H1 (cell line): ENCODE results near the gene CELF4. TPM values are rescaled to one million over a fixed set of nuclear protein-coding genes. Genes with fewer than 3 reads are reported as not detected.
A peak's percentile ranks its signal among the peaks of the same experiment; 100 is the strongest.

Experiments
- BCL11A ChIP-seq, 2 experiments: IDR thresholded peaks; one replicate each; pipeline ENCODE4 v1.6.1; 2011; ENCODE audit warnings: low read depth in 2 of 2, low read length in 2 of 2, mild to moderate bottlenecking in 2 of 2
- GABPA ChIP-seq: IDR thresholded peaks from 2 replicates; pipeline ENCODE4 v1.6.1; 2011; ENCODE audit warnings: mild to moderate bottlenecking, low read length, moderate library complexity, borderline replicate concordance; ENCODE audit not compliant: insufficient read depth
- JUN ChIP-seq: IDR thresholded peaks from 2 replicates; pipeline ENCODE4 v1.6.1; 2011; ENCODE audit warnings: low read depth, mild to moderate bottlenecking, improper control_type of control experiment, low read length
- KDM4A ChIP-seq: IDR thresholded peaks from one replicate; pipeline ENCODE4 v1.7.1; 2012; ENCODE audit warnings: low read depth, mild to moderate bottlenecking, moderate library complexity, low read length, inconsistent platforms; ENCODE audit not compliant: severe bottlenecking
- NRF1 ChIP-seq: IDR thresholded peaks from 2 replicates; pipeline ENCODE4 v1.6.1; 2011; ENCODE audit warnings: mild to moderate bottlenecking, low read depth, low read length, improper control_type of control experiment
- PHF8 ChIP-seq: fragments of 200-600 bp; sonication (generic); conservative IDR thresholded peaks from 2 replicates; pipeline ENCODE4 v1.7.1; 2012; ENCODE audit warnings: low read depth, mild to moderate bottlenecking, inconsistent platforms, low read length, moderate library complexity
- POLR2A ChIP-seq, 2 experiments: IDR thresholded peaks; 1 replicate in 1 of 2; 2 replicates in 1 of 2; pipeline ENCODE4 v1.6.1; 2011; ENCODE audit warnings: low read depth in 2 of 2, low read length in 2 of 2, mild to moderate bottlenecking in 2 of 2; ENCODE audit errors: control extremely low read depth in 1 of 2
- RAD21 ChIP-seq, 2 experiments: IDR thresholded peaks in 1 of 2; conservative IDR thresholded peaks in 1 of 2; 2 replicates each; pipeline ENCODE4 v1.6.1; 2011; ENCODE audit warnings: low read depth in 2 of 2, low read length in 2 of 2, improper control_type of control experiment in 1 of 2, inconsistent platforms in 1 of 2, mild to moderate bottlenecking in 1 of 2, moderate library complexity in 1 of 2
- SIRT6 ChIP-seq: IDR thresholded peaks from one replicate; pipeline ENCODE4 v1.7.1; 2012; ENCODE audit warnings: low read length, inconsistent platforms
- YY1 ChIP-seq: IDR thresholded peaks from 2 replicates; pipeline ENCODE4 v1.6.1; 2011; ENCODE audit warnings: low read depth, mild to moderate bottlenecking, low read length
- polyA plus RNA-seq, 7 experiments: library from polyadenylated mRNA; depleted of rRNA in 3 of 7; stranded (reverse) in 5 of 7; unstranded in 2 of 7; fragments of >200 nt in 5 of 7; fragments of 200-250 nt in 2 of 7; gene quantifications; 1 replicate in 5 of 7; 2 replicates in 1 of 7; 4 replicates in 1 of 7; pipeline versions ENCODE4 v1.2.1 to v1.2.3, GENCODE V29; 2011 to 2013; ENCODE audit warnings: missing spikeins in 2 of 7, mixed read lengths in 2 of 7
- total RNA-seq: library from RNA; stranded (reverse); fragmentation: NEBNext Ultra II Directional; extraction: Animal tissue kit (Norgen Biotek cat#: 25700); gene quantifications from 2 replicates; pipeline ENCODE4 v1.2.1, GENCODE V29; 2021
- TF ChIP-seq, protein P1 (sequence below): IDR thresholded peaks from 2 replicates; pipeline ENCODE4 v1.6.1; 2012; ENCODE audit warnings: inconsistent platforms

The CELF4 gene
- total and polyA plus RNA-seq, 2 of the 8 experiments (the other 6 are each of a cell fraction or from before 2014, with no cell fraction given): 1.6 to 3.4 TPM

DNA sequence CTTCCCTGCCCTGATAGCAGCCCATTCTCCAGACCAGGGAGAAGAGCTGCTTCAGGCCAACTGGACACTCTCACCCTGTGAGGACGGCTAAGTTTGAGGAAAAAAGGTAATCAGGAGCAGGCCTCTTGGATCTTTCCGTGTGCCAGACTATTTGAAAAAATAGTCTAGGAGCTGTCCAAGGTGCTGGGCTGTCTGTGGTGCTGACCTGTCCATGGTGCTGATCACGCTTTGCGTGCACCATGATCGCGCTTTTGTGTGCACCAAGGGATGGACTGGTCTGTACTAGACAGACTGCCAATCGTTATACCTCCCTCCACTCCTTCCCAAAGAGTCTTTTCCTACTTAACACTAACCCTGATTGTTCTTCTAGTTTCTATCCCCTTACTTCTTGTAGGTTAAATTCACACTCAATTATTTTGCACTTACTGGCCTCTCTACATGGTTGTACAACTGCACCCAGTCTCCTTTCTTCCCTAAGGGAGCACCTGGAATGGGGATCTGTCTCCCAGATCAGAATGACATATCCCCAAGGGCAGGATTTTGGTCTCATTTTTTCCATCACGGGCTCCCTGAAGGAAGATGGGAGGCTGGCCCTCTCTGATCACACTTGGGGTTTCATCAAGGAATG, 295.4 kb downstream of the CELF4 start (continued):
- no peak for TF ChIP-seq RAD21 (IDR thresholded peaks at IDR 0.05 in 1 of 2, conservative IDR thresholded peaks at IDR 0.05 in 1 of 2; ENCODE audit: low read depth in 2 of 2, low read length in 2 of 2)
- TF ChIP-seq PHF8: no peak
- no peak for TF ChIP-seq POLR2A (IDR thresholded peaks at IDR 0.05; ENCODE audit: control extremely low read depth in 1 of 2, low read depth in 2 of 2, low read length in 2 of 2)
- TF ChIP-seq JUN: no peak
- TF ChIP-seq, protein P1, sequence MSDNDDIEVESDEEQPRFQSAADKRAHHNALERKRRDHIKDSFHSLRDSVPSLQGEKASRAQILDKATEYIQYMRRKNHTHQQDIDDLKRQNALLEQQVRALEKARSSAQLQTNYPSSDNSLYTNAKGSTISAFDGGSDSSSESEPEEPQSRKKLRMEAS: peak; percentile 64; the same call in 1 of the 2 replicates
- no peak for TF ChIP-seq SIRT6
- no peak for TF ChIP-seq KDM4A
- TF ChIP-seq GABPA: no peak; the same call in 1 of the 2 replicates
- no peak for TF ChIP-seq NRF1
- no peak for TF ChIP-seq BCL11A (IDR thresholded peaks at IDR 0.05; ENCODE audit: low read depth in 2 of 2, low read length in 2 of 2)
- TF ChIP-seq YY1: no peak
